ENCODE measurements around the gene OPRL1.
"Not testable (repeated sequence)": the region's sequence is repeated elsewhere in the genome, so short reads cannot be mapped to it uniquely, and the experiment has no call there.

Gene OPRL1

GRCh38 chr20:64073476-64074183 lies 6.3 kb upstream of the OPRL1 start:
- DNase-seq = no peak

- no peak for DNase-seq
Observed at GRCh38 chr20:64074184-64074789, 5.6 kb upstream of the OPRL1 start.

- no peak for DNase-seq
Observed at GRCh38 chr20:64074963-64075362, 4.9 kb upstream of the OPRL1 start.

GRCh38 chr20:64075556-64075955 lies 4.3 kb upstream of the OPRL1 start:
- no peak for DNase-seq

GRCh38 chr20:64076061-64076997 lies 3.6 kb upstream of the OPRL1 start:
- no peak for DNase-seq

- DNase-seq = peak in 1 of 2 donors; percentile 63
Observed at GRCh38 chr20:64077094-64077493, 2.8 kb upstream of the OPRL1 start.

- no peak for DNase-seq
Observed at GRCh38 chr20:64077541-64077875, 2.4 kb upstream of the OPRL1 start.

- DNase-seq = peak; percentile 48 to 61
Observed at GRCh38 chr20:64077876-64078551, 1.9 kb upstream of the OPRL1 start.

- no peak for DNase-seq
Observed at GRCh38 chr20:64078934-64079272, 979 bp upstream of the OPRL1 start.

GRCh38 chr20:64079273-64080012 lies 439 bp upstream of the OPRL1 start, which contains the start of gene RGS19:
RGS19 (minus strand) TSS chr20:64079518; CDS start chr20:64076886, 2,632 bp downstream.
- peak; percentile 64 to 78 for DNase-seq

GRCh38 chr20:64080813-64081623 lies 1.1 kb downstream of the OPRL1 start:
- no peak for DNase-seq

GRCh38 chr20:64081624-64081964 lies 1.7 kb downstream of the OPRL1 start:
- DNase-seq = no peak

GRCh38 chr20:64082126-64082731 lies 2.3 kb downstream of the OPRL1 start:
- DNase-seq = no peak

GRCh38 chr20:64082820-64083377 lies 3.0 kb downstream of the OPRL1 start:
- no peak for DNase-seq

- peak; percentile 74 to 82 for DNase-seq
Observed at GRCh38 chr20:64083378-64083803, 3.5 kb downstream of the OPRL1 start.

GRCh38 chr20:64083804-64084684 lies 4.2 kb downstream of the OPRL1 start, which contains the start of gene LKAAEAR1:
LKAAEAR1 (minus strand) TSS chr20:64084398; CDS start chr20:64084219, 179 bp downstream.
- DNase-seq = no peak

- no peak for DNase-seq
Observed at GRCh38 chr20:64084685-64085152, 4.8 kb downstream of the OPRL1 start.

- DNase-seq = no peak
Observed at GRCh38 chr20:64086801-64087200, 6.9 kb downstream of the OPRL1 start.

- not testable (repeated sequence) for DNase-seq
Observed at GRCh38 chr20:64087226-64087825, 7.4 kb downstream of the OPRL1 start.
